Muscle layer of duodenum (tissue), 2 donors: ENCODE results near the gene SSC5D.
"Not testable (repeated sequence)": the region's sequence is repeated elsewhere in the genome, so short reads cannot be mapped to it uniquely, and the experiment has no call there.

Experiments
- H3K27ac ChIP-seq: one replicate; pipeline ENCODE4 v1.7.0; 2013; ENCODE audit warnings: mild to moderate bottlenecking, low read length
- H3K27me3 ChIP-seq: one replicate; pipeline ENCODE4 v1.7.0; 2013; ENCODE audit warnings: low read depth, mild to moderate bottlenecking, control low read depth, low read length
- H3K36me3 ChIP-seq, 2 donors: one replicate each; pipeline ENCODE4 v1.7.0; 2013; ENCODE audit warnings: low read length in 2 of 2, control low read depth in 1 of 2, mild to moderate bottlenecking in 1 of 2; ENCODE audit not compliant: insufficient read depth in 2 of 2, control insufficient read depth in 1 of 2
- H3K4me1 ChIP-seq, 2 donors: one replicate each; pipeline ENCODE4 v1.7.0; 2013; ENCODE audit warnings: low read length in 2 of 2, mild to moderate bottlenecking in 2 of 2, control low read depth in 1 of 2, moderate library complexity in 1 of 2; ENCODE audit not compliant: insufficient read depth in 2 of 2, control insufficient read depth in 1 of 2
- H3K4me3 ChIP-seq, 2 donors: one replicate each; pipeline ENCODE4 v1.7.0; 2013; ENCODE audit warnings: low read length in 2 of 2, low read depth in 1 of 2, mild to moderate bottlenecking in 1 of 2
- H3K9me3 ChIP-seq, 2 donors: one replicate each; pipeline ENCODE4 v1.7.0; 2013; ENCODE audit warnings: low read length in 2 of 2, control low read depth in 1 of 2, mild to moderate bottlenecking in 1 of 2; ENCODE audit not compliant: control insufficient read depth in 1 of 2
- donor health status: healthy.

SSC5D gene

DNA sequence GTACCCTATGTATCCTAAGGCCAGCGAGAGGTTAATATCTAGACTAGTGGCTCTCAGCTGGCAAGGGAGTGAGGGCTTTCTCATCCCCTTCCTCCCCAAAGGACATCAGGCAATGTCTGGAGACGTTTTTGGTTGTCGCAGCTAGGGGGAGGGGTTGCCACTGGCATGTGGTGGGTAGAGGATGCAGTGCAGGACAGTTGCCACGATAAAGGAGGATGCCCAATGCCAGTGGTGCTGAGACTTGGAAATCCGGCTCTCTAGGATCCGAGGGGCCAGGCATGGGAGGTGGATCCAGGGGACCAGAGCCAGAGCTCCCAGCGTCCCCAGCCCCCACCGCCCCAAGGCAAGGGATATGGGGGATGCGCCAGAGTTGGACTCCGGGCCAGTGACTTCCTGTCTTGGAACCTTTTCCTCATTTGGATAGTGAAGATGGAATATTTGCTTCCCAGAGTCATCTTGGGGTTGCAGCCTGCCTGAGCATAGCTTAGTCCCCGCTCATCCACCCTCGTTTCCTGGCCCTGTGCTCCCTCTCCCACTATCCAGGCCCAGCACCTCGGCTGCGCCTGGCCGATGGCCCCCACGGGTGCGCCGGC, 4.9 kb downstream of the SSC5D start:
- Histone ChIP-seq H3K4me3 (peak overlapping the region in 1 of 2 donors; percentile 40), H3K9me3 (no peaks in the 10 kb centered on the region), H3K36me3 (no peaks in the 10 kb centered on the region), H3K4me1 (peaks cover 0 to 54% of the 10 kb centered on the region in 2 donors), H3K27ac (no peak overlapping the region), H3K27me3 (no peaks in the 10 kb centered on the region)

DNA sequence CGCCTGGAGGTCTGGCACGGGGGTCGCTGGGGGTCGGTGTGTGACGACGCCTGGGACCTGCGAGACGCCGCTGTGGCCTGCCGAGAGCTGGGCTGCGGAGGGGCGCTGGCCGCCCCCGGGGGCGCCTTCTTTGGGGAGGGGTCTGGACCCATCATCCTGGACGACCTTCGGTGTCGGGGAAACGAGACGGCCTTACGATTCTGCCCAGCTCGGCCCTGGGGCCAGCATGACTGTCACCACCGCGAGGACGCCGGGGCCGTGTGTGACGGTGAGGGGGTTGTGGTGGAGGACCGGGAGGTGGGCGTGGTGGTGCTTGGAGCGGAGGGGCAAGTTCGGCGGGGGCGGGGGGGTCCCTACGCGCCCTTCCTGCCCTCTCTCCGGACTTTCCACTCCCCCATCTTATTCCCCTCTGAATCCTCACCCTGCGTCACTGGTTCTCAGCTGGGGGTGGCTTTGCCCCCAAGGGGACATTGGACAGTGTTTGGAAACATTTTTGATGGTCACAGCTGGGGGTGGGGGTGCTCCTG, 5.5 kb downstream of the SSC5D start:
- Histone ChIP-seq H3K27ac (no peak overlapping the region), H3K4me1 (peaks cover 0 to 51% of the 10 kb centered on the region in 2 donors), H3K9me3 (no peaks in the 10 kb centered on the region), H3K4me3 (peak overlapping the region in 1 of 2 donors; percentile 61), H3K36me3 (peaks cover 0 to 2% of the 10 kb centered on the region in 2 donors), H3K27me3 (no peaks in the 10 kb centered on the region)

DNA sequence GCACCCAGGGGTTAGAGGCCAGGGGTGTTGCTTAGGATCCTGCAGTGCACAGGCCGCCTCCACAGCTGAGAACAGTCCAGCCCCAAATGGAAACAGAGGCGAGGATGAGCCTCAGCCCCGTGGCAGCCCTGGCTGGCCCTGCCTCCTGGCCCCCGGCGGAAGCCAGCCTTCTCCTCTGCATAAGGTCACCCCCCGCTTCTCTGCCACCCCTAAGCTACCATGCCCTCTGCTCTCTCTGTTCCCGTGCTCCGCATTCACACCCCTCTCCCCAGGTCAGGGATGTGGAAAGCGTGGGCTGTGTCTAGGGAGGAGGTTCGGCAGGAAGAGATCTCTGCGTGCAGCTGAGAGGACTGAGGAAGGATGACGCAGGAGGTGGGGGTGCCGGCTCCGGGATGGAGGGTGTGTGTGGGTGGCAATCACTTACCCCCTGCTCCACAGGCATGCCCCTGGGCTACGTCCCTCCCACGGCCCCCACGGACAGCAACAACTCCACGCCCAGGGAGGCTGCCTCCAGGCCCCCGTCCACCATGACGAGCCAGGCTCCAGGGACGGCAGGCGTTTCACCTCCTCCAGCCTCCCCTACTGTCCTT, 6.0 kb downstream of the SSC5D start:
- Histone ChIP-seq H3K4me3 (peak overlapping the region in 1 of 2 donors; percentile 61), H3K9me3 (no peaks in the 10 kb centered on the region), H3K4me1 (peaks cover 0 to 46% of the 10 kb centered on the region in 2 donors), H3K27me3 (no peaks in the 10 kb centered on the region), H3K27ac (no peak overlapping the region), H3K36me3 (peaks cover 0 to 7% of the 10 kb centered on the region in 2 donors)

DNA sequence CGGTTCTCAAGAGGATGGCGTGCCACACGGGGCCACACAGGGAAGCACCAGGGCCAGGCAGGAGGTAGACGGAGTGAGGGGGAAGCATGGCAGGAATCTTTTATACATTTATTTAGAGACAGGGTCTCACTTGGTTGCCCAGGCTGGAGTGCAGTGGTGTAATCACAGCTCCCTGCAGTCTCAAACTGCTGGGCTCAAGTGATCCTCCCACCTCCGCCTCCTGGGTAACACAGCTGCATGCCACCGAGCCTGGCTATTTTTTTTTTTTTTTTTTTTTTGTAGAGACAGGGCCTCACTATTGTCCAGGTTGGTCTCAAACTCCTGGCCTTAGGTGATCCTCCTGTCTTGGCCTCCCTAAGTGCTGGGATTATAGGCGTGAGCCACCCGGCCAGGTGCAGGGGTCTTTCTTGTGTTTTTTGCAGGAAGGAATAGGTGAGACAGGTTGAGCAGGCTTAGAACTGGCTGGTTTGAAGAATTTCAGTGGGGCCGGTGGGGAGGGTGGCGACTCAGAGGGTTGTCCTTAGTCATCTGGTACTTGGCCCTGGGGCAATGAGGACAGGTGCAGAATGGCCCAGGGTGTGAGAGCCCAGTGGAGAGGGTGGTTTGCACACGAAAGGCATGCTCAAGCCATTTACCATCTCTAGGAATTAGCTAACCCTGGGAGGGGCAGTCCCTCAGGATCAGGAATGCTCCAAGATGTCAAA, 7.6 kb downstream of the SSC5D start:
- Histone ChIP-seq H3K27me3 (no peaks in the 10 kb centered on the region), H3K36me3 (peaks cover 0 to 19% of the 10 kb centered on the region in 2 donors), H3K4me1 (peaks cover 0 to 31% of the 10 kb centered on the region in 2 donors), H3K27ac (no peak overlapping the region), H3K9me3 (no peaks in the 10 kb centered on the region), H3K4me3 (no peak overlapping the region)

DNA sequence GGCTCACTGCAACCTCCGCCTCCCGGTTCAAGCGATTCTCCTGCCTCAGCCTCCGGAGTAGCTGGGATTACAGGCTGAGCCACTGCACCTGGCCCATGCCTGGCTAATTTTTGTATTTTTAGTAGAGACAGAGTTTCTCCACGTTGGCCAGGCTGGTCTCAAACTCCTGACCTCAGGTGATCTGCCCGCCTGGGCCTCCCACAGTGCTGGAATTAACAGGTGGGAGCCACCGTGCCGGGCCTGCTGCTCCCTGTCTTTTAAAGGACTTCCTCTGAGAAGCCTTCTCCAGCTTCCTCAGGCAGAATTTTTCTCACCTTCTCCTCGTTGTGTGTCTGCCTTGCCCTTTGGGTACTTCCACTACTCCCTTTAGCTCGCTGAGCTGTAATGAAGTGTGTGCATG, 8.6 kb downstream of the SSC5D start:
- Histone ChIP-seq H3K36me3 (peaks cover 0 to 29% of the 10 kb centered on the region in 2 donors), H3K4me1 (peaks cover 0 to 21% of the 10 kb centered on the region in 2 donors)
- H3K4me3 ChIP-seq, H3K27me3 ChIP-seq, H3K27ac ChIP-seq, H3K9me3 ChIP-seq: not testable (repeated sequence)

DNA sequence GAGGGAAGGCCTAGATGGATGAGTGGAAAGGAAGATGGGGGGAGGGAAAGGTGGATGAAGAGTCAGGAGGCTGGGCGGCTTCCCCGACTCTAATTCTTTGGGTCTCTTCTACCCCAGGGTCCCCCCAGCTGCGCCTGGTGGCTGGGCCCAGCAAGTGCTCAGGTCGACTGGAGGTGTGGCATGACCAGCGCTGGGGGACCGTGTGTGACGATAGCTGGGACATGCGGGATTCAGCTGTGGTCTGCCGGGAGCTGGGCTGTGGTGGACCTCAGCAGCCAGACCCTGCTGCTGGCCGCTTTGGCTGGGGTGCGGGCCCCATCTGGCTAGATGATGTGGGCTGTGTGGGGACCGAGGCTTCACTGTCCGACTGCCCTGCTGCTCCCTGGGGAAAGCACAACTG, 9.5 kb downstream of the SSC5D start:
- Histone ChIP-seq H3K27me3 (no peaks in the 10 kb centered on the region), H3K36me3 (peaks cover 0 to 34% of the 10 kb centered on the region in 2 donors), H3K27ac (no peak overlapping the region), H3K4me3 (no peak overlapping the region), H3K9me3 (no peaks in the 10 kb centered on the region), H3K4me1 (peaks cover 0 to 12% of the 10 kb centered on the region in 2 donors)

DNA sequence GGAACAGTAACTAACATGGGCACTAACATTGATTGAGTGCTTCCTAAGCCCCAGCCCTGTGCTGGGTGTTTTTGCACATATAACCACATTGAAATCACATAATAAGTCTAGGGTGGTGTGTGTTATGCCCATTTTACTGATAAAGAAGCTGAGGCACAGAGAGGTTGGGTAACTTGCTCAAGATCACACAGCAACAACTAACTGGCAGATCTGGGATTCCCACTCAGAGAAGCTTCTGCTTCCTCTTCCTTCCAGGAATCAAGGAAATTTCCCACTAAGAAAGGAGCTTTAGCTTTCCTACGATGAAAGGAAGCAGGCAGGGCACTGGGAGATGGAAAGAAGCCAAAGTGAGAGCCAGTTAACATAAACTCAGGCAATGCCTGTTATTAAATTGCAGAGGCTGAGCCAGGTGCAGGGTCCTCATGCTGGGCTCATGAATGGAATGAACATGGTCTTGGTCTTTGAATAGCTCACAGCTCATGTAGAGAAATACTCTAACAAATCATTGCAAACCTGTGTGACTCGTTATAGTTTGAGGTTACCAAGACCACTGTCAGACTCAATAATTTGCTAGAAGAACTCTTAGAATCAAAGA, 10.1 kb downstream of the SSC5D start:
- H3K27ac ChIP-seq, result no peak overlapping the region
- H3K36me3 ChIP-seq, result peaks cover 0 to 34% of the 10 kb centered on the region in 2 donors

DNA sequence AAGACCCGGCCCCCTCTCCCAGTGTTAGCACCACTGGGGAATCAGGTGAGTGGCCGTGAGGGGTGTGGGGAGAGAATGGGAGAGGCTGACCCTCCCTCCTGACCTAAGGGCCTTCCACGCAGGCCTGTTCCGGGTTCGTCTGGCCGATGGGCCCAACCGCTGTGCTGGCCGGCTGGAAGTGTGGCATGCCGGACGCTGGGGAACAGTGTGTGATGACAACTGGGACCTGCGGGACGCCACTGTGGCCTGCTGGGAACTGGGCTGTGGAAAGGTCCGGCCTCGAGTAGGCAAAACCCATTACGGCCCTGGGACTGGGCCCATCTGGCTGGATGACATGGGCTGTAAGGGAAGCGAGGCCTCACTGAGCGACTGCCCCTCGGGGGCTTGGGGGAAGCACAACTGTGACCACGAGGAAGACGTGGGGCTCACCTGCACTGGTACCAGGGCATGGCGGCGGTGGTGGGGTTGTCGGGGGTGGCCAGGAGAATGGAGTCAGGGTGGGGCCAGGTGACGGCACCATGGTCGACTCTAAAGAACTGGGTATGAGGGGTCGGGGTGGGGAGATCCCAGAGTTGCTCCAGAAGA, 12.2 kb downstream of the SSC5D start:
- Histone ChIP-seq H3K4me3 (no peak overlapping the region), H3K36me3 (peaks cover 0 to 38% of the 10 kb centered on the region in 2 donors), H3K27ac (no peak overlapping the region), H3K4me1 (peaks cover 0 to 9% of the 10 kb centered on the region in 2 donors), H3K9me3 (no peaks in the 10 kb centered on the region), H3K27me3 (no peaks in the 10 kb centered on the region)

More for the DNA sequence above, 10.1 kb downstream of the SSC5D start:
- peaks cover 0 to 8% of the 10 kb centered on the region in 2 donors for H3K4me1 ChIP-seq
- H3K27me3 ChIP-seq, result no peaks in the 10 kb centered on the region
- H3K9me3 ChIP-seq, result no peaks in the 10 kb centered on the region
- no peak overlapping the region for H3K4me3 ChIP-seq

DNA sequence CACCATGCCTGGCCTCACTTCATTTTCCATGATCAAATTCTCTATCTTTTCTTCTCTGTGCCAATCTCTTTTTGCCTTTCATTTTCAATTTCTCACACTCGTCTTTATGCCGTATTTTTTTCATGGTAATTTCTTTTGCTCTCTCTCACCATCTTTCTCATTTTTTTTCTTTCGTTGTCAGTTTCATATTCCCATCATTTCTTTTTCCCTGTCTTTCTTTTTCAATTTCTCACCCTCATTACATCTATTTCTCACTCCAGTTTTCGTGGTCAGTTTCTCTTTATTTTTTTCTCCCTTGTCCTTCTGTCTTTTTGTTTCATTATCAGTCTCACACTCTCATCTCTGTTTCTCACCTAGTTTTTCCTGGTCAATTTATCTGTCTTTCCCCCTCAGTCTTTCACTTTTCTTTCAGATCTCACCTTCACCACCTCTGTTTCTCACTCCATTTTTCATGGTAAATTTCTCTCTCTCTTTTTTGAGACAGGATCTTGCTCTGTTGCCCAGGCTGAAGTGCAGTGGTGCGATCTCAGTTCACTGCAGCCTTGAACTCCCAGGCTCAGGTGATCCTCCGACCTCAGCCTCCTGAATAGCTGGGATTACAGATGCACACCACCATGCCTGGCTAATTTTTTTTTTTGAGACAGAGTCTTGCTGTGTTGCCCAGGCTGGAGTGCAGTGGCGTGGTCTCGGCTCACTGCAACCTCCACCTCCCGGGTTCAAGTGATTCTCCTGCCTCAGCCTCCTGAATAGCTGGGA, 14.1 kb downstream of the SSC5D start:
- no peak overlapping the region for H3K4me3 ChIP-seq
- H3K27ac ChIP-seq, result no peak overlapping the region
- H3K27me3 ChIP-seq, result no peaks in the 10 kb centered on the region
- peaks cover 0 to 38% of the 10 kb centered on the region in 2 donors for H3K36me3 ChIP-seq
- peaks cover 0 to 9% of the 10 kb centered on the region in 2 donors for H3K4me1 ChIP-seq
- H3K9me3 ChIP-seq, result no peaks in the 10 kb centered on the region

DNA sequence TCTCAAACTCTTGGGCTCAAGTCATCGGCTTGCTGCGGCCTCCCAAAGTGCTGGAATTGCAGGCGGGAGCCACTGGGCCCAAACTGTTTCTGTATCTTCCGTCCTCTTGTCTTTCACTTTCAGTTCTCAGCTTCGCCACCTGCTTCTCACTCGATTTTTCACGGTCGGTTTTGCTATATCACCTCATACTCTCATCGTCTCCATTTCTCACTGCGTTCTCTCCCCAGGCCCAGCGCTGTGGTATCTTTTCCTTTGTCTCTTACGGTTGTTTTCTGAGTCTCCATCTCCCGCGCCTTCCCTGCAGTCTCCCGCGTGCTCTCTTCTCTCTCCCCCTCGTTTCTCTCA, 14.9 kb downstream of the SSC5D start:
- Histone ChIP-seq H3K4me3 (peak overlapping the region in 1 of 2 donors; percentile 60), H3K4me1 (peaks cover 0 to 7% of the 10 kb centered on the region in 2 donors), H3K27ac (no peak overlapping the region), H3K9me3 (no peaks in the 10 kb centered on the region), H3K27me3 (no peaks in the 10 kb centered on the region), H3K36me3 (peaks cover 0 to 38% of the 10 kb centered on the region in 2 donors)
